Globus pallidus (tissue), 1 donor: ENCODE results near the gene ELOVL6.
"Not testable (repeated sequence)": the region's sequence is repeated elsewhere in the genome, so short reads cannot be mapped to it uniquely, and the experiment has no call there.

Experiments used
- DNase-seq: peaks from one replicate; pipeline ENCODE4 v3.0.0-alpha.2; 2015; ENCODE audit warnings: low spot score

ELOVL6 gene

DNA sequence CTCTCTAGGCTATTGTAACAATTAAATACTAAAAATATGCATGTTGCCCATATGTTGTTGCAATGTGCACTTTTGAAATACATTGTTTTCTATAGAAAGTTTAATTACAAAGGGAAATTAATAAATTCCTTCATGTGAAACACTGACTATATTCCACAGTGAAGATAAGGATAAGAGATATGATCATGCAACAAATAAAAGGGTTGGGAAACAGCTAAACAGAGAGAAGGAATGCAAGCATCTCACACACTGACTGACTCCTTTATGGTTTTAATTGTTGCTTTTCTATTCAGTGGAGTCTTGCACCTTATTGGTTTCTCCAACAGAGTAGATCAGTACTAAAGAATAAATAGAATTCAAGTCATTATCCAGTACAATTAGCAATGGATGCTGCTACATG is 37.8 kb downstream of the ELOVL6 start:
- no peak for DNase-seq

DNA sequence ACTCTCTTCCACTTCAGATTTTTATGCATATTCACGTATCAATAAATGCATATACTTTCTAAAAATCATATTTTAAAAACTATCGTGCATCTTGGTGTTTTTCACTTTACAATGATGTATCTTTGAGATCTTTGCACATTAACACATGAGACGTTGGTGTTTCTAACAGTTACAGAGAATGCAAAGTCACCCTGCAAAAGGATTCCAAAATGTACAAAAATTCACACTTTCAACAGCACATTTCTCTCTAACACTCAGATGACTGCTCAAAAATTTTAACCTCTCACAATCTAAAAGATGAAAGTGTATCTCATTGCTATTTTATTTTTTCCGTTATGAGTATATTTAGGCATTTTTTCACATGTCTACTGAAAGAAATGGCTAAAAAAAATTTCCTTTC is 38.9 kb downstream of the ELOVL6 start:
- no peak for DNase-seq

DNA sequence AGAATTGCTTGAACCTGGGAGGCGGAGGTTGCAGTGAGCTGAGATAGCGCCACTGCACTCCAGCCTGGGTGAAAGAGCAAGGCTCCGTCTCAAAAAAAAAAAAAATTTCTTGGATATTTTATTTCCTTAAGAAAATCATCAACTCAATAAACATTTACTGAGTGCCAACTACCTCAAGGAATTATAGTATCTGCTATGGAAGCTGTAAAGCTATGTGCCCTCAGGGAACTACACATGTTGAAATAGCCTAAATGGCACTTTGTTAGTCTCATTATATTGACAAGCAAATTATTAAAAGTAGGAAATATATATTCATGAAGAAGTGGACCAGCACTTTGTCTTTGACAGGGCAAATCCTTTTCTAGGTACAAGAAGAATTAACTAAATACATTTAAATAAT is 40.8 kb downstream of the ELOVL6 start:
- DNase-seq, result no peak

DNA sequence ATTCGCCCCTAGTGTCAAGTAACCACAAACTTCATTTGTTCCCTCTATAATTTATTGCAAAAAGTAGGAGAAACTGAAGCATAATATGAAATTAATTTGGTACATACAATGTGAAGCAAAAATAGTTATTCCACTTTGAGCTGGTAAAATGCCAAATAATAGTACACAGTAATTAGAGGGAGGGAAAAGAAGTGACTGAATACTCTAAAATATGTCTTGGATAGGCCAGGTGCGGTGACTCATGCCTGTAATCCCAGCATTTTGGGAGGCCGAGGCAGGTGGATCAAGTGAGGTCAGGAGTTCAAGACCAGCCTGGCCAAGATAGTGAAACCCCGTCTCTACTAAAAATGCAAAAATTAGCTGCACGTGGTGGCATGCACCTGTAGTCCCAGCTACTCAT is 41.2 kb downstream of the ELOVL6 start:
- DNase-seq, result not testable (repeated sequence)

DNA sequence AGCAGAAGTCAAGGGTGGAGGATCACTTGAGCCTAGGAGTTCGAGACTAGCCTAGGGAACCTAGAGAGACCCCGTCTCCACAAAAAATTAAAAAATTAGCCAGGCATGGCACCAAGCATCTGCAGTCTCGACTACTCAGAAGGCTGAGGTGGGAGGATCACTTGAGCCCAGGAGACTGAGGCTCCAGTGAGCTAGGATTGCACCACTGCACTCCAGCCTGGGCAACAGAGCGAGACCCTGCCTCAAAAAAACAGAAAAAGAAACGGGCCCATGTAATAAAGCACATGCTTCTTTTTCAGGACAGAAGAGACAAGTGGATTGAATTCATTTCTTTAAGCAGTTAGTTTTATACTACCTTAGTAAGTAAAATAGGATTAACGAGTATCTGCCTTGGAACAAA is 42.0 kb downstream of the ELOVL6 start:
- DNase-seq, result no peak

DNA sequence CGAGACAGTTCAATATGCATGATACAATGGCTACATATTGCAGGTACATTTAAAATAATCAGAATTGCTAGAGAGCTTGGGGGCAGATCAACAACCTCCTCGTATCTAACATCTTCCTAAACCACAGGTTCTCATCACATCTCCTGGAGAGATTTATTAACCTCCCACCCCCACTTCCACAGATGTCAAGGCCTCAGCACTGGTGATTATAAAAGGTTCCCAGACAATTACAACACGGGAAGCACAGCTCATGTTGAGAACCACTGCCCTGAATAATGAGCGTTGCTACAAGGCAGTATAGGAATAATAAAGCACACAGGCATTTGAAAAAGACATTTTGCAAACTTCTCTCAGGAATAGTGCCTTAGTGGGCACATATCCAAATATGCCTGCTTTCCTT is 42.8 kb downstream of the ELOVL6 start:
- no peak for DNase-seq

DNA sequence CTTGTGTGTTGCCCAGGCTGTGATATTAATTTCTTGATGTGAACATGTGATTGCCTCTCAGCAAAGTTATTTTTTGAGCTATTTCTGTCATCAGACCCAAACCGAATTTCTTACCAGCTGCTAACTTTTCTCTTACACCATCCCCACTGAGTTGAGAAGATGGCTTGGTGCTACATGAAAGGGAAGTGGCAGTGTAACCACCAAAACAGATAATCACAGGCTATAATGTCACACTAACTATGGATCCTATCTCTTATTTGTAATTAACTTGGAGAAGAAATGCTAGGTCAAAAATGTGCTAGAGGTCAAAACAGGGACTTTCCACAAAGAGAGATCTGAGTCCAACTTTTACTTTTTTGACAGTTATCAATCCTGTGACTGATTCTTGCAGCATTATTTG is 43.8 kb downstream of the ELOVL6 start:
- no peak for DNase-seq

DNA sequence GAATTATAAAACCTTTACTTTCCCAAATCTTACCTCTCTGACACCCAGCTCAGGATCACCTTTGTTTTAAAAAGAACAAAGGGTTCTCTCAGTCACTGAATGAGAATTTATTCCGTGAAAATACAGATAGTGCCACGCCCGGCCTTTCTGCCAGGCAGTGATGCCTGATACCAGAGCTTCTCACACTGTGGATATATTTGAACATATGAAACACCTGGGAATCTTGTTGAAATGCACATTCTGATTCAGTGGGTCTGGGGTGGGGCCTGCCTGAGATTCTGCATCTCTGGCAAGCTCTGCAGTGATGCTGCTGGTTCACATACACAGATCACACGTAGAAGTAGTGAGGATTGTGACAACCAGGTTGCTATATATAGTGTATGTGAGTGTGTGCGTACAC is 46.0 kb downstream of the ELOVL6 start:
- no peak for DNase-seq

DNA sequence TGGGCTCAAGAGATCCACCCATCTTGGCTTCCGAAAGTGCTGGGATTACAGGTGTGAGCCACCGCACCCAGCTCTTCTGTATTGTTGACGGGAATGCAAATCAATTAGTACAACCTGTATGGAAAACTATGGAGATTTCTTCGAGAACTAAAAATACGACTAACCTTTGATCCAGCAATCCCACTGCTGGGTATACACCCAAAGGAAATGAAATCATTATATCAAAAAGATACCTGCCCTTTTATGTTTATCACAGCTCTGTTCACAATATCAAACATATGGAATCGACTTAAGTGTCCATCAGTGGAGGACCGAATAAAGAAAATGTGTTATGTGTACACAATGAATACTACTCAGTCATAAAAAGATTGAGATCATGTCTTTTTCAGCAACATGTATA is 49.3 kb downstream of the ELOVL6 start:
- no peak for DNase-seq

DNA sequence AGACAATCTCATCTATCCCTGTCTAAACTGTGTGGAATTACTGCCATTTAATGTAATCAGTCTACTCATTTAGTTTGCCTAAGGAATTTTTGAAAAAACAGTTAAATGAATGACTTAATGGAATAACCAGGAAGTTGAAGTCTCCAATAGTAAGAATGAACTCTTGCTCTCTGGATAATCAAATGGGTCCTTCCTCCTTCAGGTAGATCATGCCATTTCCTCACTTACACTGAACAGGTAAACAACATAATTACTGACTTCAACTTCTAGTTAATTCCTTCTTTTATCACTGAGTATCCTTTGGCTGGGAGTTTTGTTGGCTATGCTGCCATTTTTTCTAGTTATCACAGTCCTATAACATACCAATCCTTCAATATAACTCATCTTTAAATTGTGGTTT is 56.0 kb downstream of the ELOVL6 start:
- no peak for DNase-seq

DNA sequence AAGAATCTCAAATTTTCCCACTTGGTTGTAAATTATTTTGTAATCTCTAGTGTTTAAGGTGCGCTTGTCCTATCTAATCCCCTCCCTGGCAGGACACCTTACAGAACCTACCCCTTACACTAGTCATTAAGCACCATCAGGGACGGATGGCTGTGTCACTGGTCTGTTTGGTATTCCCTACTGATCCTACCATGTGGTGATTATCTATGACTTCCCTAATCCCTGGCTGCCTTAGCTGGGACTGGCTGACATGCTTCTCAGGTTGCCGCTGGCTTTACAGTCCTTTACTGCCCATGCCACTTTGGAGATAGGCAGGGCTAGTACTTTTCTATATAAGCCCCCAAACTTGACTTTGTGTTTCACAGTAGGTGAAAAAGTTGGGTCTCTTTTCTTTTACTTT is 58.6 kb downstream of the ELOVL6 start:
- DNase-seq, result no peak

DNA sequence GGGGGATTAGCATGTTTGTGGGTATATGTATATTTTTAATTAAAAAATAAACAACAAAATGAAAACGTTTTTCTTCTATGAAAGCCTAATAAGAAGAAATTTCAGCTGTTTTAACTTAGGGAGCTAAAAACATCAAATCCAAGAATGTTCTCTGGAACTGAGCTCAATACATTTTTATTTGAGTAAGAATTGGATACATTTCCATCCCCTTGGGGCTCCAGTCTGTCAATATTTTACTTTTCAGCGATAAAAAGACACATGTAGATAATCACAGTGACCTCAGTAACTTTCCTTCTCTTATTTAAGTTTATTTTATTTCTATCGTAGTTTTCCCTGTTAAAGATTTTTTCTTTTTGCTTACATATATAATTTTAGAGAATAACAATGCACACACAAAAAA is 59.3 kb downstream of the ELOVL6 start:
- DNase-seq, result no peak

DNA sequence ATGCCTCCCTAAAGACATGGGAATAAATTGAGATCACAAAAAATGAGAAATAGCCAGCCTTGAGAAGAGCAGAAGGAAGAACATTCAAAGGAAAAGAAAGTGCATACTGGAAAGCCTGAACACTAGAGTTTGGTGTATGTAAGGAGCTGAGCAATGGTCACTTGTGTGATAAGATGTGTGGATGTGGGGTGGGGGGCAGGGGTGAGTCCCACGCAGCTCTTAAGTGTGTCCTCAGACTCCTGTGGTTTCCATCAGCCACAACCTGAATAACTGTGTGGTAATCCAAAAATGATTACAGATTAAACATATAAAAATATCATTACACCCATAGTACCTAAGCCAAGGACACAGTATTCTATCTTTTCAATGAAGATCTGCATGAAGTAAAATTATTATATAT is 59.9 kb downstream of the ELOVL6 start:
- DNase-seq, result no peak

DNA sequence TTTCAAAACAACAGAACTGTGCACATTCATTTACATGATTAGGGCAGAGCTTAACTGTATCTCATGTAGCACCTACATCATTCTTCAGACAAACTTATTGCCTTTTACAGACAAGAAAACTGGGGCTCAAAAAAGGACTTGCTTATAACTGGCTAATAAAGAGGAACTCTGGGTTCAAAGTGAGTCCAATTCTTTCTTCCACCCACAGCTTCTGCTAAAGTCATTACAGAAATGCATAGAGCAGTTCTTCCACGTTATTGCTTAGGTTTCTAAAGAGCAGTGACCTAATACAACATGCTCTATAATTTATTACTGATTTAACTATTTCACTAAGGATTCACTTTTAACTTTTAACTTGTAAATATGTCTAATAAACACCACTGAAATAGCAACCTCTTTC is 60.6 kb downstream of the ELOVL6 start:
- no peak for DNase-seq

DNA sequence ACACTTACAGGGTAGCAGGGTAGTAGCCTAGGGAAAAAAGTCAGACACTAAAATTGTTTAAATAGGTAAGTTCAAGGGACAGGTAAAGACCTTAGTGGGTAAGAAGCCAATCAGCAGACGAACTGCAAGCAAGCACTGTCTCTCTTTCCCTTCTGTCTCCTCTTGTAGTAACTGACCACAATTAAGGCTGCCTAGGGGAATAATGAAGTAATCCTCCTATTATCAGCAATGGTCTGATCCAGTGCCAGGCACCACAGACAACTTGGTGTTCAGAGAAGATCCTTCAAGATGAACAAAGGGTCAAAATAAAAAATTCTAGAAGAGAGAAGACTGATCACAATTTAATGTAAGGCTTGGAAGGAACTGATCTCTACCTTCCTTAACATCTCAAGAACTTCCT is 62.9 kb downstream of the ELOVL6 start:
- no peak for DNase-seq

DNA sequence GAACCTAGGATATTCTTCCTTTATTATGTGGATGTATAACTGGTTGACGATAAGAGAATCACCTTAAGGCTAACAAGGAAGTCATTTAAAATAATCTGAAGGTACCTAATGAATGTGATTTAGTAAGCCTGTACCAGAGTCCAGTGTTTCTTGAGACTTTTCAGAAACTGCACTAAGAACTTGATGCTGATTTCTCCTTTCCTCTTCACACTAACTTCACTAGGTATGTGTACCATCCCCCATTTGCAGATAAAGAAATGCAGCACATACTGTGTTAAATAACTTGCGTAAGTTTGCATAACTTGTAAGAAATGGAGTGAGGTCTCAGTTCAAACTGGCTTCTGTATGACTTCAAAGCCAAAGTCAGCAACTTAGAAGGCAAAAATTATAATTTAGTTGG is 63.3 kb downstream of the ELOVL6 start:
- DNase-seq, result no peak

DNA sequence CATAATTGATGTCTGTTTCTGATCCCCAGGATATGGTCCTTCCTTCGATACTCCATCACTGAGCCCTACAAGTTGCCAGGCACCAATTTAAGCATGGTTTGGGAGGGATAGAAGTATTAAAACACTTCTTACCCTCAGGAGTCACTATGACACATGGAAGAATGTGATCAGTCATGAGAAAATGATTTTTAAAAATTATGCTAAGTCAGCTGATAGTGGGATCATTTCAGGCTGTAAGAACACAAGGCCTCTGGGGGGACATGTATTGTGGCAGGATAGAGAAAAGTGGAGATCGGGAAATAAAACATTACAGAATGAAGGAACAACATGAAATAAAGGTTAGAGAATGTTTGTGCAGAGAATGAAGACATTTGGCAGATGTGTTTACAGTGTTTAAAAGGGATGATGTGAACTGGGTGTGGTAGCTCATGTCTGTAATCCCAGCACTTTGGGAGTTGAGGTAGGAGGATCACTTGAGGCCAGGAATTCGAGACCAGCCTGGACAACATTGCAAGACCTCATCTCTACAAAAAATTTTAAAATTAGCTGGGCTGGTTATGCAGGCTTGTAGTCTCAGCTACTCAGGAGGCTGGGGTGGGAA is 64.0 kb downstream of the ELOVL6 start:
- no peak for DNase-seq

DNA sequence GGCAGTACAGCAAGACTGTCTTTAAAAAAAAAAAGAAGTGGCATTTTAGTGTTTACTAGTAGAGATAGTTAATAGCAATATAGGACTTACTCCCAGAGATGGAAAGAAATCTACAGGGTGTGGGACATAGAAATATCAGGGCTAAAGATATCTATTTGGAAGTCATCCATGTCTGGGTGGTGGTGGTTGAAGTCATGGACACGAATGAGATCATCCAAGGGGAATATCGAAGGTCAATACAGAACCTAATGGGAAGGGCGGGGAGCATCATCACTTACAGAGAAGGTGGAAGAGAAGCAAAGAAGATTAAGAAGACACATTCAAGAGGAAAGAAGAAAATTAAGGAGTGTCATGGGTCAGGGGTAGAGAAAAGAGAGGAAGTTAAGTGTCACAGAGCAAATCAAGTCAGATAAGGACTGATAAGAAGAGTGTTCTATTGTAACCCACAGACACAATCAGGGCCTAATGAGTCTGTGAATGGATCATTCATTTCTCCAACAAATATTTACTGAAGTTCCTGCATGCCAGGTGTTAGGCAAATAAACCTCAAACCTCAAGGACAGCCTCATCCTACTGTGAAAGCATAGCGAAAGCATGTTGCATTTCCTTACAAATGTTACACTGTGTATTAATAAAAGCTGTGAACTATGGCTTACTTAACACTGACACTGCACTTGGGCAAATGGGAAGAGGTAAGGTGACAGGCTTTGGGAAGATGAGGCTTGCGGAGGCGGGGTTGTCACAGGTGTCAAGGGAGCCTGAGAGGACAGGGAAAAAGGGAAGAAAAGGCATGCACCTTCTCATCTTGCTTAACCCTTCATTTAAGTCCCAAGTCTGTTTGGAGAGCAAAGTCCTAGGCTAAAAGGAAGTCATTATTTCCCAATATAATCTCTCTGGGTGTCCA is 65.3 kb downstream of the ELOVL6 start:
- DNase-seq, result no peak

DNA sequence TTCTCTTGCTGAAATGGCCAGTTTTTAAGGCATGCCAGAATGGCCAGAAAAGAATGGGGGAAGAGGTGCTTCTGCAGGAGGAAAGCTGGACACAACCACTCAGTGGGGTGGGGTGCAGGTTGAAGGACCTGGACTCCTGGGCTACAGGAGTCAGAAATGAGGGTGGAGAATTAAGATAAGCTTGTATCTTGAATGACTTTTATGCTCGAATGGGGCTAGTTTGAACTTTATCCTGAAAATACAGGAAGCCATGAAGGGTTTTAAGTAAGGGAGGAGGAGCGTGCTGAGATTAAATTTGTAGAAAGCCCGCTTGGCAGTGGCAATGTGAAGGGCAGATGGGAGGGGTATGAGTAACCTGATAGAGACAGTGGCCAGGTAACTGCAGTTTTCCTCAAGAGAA is 66.5 kb downstream of the ELOVL6 start:
- no peak for DNase-seq

DNA sequence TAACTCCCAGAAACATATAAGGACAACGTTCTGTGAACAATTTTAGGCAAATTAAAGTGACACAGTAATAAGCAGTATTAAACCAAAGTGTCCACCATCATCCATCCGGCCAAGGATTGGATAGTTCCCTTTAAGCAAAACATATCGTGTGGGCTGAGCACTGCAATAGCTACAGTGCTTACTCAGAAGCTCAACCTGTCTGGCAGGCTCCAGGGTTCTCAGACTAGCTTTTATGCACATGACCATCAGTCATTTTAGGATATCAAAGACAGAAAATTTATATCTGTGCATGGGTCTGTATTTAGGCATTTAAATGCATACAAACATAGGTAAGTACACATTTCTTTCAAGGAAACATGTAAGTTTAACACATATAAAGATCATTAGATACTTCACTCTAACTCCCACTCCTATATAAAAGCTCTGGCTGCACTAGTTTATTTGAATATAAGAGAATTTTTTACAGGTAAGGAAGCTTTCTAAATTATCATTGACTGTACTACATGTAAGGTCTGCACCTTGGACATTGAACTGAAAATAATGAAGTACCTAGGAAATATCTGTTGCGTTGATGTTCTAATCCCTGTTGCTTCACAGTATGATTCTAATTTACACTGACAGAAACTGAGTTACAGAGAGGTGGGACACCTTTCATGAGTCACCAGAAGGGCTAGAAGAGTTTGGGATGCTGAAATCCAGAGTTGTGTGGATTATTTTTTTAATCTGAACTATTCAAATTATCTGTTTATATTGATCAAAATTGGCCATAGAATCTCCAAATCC is 67.6 kb downstream of the ELOVL6 start:
- DNase-seq, result no peak

DNA sequence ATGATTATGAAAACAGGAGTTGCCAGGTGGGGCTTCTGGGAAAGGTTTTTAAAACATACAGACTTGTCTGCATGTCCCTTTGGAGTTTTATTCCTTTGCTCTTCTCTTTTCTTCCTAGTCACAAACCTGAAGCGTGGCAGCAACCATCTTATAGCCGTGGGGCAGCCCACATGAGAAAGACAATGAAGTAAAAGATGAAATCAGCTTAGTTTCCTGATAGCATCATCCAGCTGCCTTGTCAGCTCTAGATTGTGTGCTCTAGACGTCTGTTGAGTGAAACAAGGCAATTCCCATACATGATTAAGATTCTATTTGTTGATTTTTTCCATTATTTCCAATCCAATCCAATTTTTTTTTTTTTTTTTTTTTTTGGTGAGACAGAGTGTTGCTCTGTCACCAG is 68.9 kb downstream of the ELOVL6 start:
- DNase-seq, result no peak

DNA sequence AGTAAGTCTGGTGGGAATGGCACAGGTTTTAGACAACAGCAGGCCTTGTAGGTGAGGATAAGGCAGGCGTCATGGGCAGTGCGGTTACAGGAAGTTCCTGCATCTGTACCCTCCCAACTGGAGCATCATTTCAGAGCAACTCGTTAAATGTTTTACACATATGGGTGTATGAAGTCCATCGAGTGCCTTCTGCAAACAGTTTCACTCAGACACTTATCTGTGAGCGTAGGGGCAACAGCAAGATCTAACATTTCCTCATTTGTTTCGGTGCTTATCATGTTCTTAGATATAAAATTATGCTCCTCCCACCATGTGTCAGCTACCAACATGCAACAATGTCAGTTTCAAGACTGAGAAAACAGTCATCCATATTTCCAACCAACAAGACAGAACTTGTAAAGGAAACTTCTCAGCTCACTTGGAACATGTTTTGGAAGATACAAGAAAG is 69.9 kb downstream of the ELOVL6 start:
- DNase-seq, result no peak

DNA sequence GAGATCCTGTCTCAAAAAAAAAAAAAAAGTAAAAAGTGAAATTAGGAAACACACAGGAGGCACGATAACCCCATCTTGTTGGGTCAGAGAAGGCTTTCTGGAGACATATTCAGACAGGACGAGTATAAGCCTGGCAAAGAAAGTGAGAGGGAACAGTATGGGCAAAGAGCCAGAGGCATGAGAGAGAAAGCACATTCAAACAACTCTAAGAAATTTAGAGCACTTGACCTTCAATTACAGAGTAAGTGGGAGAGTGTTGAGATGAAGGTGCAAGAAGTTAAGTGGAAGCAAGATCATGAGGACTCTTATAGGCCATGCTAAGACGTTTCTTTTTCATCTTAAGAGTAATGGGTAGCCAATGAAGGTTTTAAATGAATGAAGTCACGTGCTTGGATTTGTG is 70.4 kb downstream of the ELOVL6 start:
- DNase-seq, result no peak
